GM10266 (cell line): Measurements from ENCODE around the gene KCNH8.

Source experiments
- DNase-seq: peaks from one replicate; pipeline ENCODE4 v3.0.0; 2012; ENCODE audit errors: extremely low spot score
- CTCF ChIP-seq: IDR thresholded peaks from 2 replicates; pipeline ENCODE4 v1.5.1; 2012; ENCODE audit warnings: mild to moderate bottlenecking, low read depth; ENCODE audit not compliant: control insufficient read depth, insufficient read depth; ENCODE audit errors: missing control alignments

The KCNH8 gene

GRCh38 chr3:19348941-19349564, 200.7 kb downstream of the KCNH8 start:
- peak; percentile 66 for TF ChIP-seq CTCF
- DNase-seq: peak; percentile 27

GRCh38 chr3:19357947-19358346, 209.6 kb downstream of the KCNH8 start:
- TF ChIP-seq CTCF: no peak
- no peak for DNase-seq

- no peak for DNase-seq
- TF ChIP-seq CTCF: no peak
Observed at GRCh38 chr3:19363071-19363470, 214.8 kb downstream of the KCNH8 start.

GRCh38 chr3:19364148-19364547, 215.8 kb downstream of the KCNH8 start:
- TF ChIP-seq CTCF: no peak

GRCh38 chr3:19365471-19365870, 217.2 kb downstream of the KCNH8 start:
- no peak for TF ChIP-seq CTCF
- no peak for DNase-seq

More at GRCh38 chr3:19364148-19364547, 215.8 kb downstream of the KCNH8 start:
- no peak for DNase-seq

GRCh38 chr3:19384868-19385267, 236.6 kb downstream of the KCNH8 start:
- DNase-seq: peak; percentile 15
- TF ChIP-seq CTCF: no peak

- TF ChIP-seq CTCF: no peak
Observed at GRCh38 chr3:19392150-19392549, 243.8 kb downstream of the KCNH8 start.

More at GRCh38 chr3:19392150-19392549, 243.8 kb downstream of the KCNH8 start:
- DNase-seq: no peak
